ENCODE results near the gene ADCY10.
"Not testable (repeated sequence)": the region's sequence is repeated elsewhere in the genome, so short reads cannot be mapped to it uniquely, and the experiment has no call there.

Gene ADCY10

GRCh38 chr1:167806676-167807075 lies 107.3 kb downstream of the ADCY10 start:
- not testable (repeated sequence) for DNase-seq

- DNase-seq = not testable (repeated sequence)
Observed at GRCh38 chr1:167806235-167806634, 107.7 kb downstream of the ADCY10 start.

GRCh38 chr1:167805041-167805556 lies 108.8 kb downstream of the ADCY10 start:
- DNase-seq = peak; percentile 34

GRCh38 chr1:167803358-167804207 lies 110.4 kb downstream of the ADCY10 start:
- DNase-seq = peak; percentile 95

- no peak for DNase-seq
Observed at GRCh38 chr1:167802235-167802634, 111.7 kb downstream of the ADCY10 start.

- no peak for DNase-seq
Observed at GRCh38 chr1:167800251-167800650, 113.7 kb downstream of the ADCY10 start.

- no peak for DNase-seq
Observed at GRCh38 chr1:167799747-167800146, 114.2 kb downstream of the ADCY10 start.

- DNase-seq = no peak
Observed at GRCh38 chr1:167798952-167799351, 115.0 kb downstream of the ADCY10 start.

GRCh38 chr1:167797015-167797414 lies 116.9 kb downstream of the ADCY10 start:
- peak; percentile 41 for DNase-seq

- no peak for DNase-seq
Observed at GRCh38 chr1:167795810-167796740, 117.9 kb downstream of the ADCY10 start.

- no peak for DNase-seq
Observed at GRCh38 chr1:167794043-167794442, 119.9 kb downstream of the ADCY10 start.

- no peak for DNase-seq
Observed at GRCh38 chr1:167792188-167792565, 121.8 kb downstream of the ADCY10 start.

- no peak for DNase-seq
Observed at GRCh38 chr1:167791281-167792187, 122.4 kb downstream of the ADCY10 start.

- DNase-seq = no peak
Observed at GRCh38 chr1:167790117-167790516, 123.8 kb downstream of the ADCY10 start.

- DNase-seq = no peak
Observed at GRCh38 chr1:167789501-167789900, 124.4 kb downstream of the ADCY10 start.

GRCh38 chr1:167786502-167786901 lies 127.4 kb downstream of the ADCY10 start:
- no peak for DNase-seq

GRCh38 chr1:167784876-167785550 lies 128.9 kb downstream of the ADCY10 start:
- no peak for DNase-seq

GRCh38 chr1:167782946-167783345 lies 131.0 kb downstream of the ADCY10 start:
- DNase-seq = no peak

GRCh38 chr1:167781558-167781957 lies 132.4 kb downstream of the ADCY10 start:
- DNase-seq = no peak

GRCh38 chr1:167777269-167777650 lies 136.7 kb downstream of the ADCY10 start:
- DNase-seq = peak; percentile 16

- no peak for DNase-seq
Observed at GRCh38 chr1:167776616-167777268, 137.2 kb downstream of the ADCY10 start.
